Measurements from ENCODE around the gene KLC1. TPM values are rescaled to one million over a fixed set of nuclear protein-coding genes. Genes with fewer than 3 reads are reported as not detected.

Gene KLC1
- total RNA-seq, 4 donors from 2014 or later: 205 to 427 (median 291) TPM

DNA sequence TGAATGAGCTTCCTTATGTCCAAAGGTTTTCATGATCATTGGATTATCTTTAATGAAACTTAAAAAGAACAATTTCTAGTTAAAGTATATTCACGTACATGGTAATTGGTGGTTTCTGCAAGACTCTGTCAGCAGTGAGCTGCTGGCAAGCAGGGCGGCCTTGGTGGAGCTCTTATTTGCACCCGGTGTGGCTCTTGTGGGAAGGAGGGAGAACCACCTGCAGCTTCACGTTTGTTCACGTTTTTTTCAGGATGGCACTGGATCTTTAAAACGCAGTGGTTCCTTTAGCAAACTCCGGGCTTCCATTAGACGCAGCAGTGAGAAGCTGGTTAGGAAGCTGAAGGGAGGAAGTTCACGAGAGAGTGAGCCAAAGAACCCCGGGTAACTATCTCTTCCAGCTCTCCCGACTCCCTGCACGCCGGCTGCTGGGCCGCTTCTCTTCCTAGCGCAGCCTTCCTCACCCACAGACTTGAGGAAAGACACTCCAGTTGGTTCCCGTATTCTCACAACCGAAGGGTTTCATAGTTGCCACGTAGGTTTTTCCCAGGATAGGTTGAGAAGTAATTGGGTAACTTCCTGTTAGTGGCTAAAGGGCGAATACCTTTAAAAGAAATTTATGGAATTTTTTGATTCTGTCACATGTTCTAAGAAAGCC lies 57.9 kb downstream of the KLC1 start:
- Histone ChIP-seq H3K27ac (no peak overlapping the region), H3K4me3 (no peak overlapping the region), H3K4me1 (peaks cover 0 to 6% (median 0%) of the 10 kb centered on the region in 4 donors), H3K27me3 (no peaks in the 10 kb centered on the region), H3K36me3 (peaks cover 0 to 46% (median 22%) of the 10 kb centered on the region in 4 donors), H3K9me3 (no peaks in the 10 kb centered on the region)
- intact Hi-C loops (cut with DNase I; ENCODE audit: low total_unique reads): no loop called here
- TF ChIP-seq, protein P1, sequence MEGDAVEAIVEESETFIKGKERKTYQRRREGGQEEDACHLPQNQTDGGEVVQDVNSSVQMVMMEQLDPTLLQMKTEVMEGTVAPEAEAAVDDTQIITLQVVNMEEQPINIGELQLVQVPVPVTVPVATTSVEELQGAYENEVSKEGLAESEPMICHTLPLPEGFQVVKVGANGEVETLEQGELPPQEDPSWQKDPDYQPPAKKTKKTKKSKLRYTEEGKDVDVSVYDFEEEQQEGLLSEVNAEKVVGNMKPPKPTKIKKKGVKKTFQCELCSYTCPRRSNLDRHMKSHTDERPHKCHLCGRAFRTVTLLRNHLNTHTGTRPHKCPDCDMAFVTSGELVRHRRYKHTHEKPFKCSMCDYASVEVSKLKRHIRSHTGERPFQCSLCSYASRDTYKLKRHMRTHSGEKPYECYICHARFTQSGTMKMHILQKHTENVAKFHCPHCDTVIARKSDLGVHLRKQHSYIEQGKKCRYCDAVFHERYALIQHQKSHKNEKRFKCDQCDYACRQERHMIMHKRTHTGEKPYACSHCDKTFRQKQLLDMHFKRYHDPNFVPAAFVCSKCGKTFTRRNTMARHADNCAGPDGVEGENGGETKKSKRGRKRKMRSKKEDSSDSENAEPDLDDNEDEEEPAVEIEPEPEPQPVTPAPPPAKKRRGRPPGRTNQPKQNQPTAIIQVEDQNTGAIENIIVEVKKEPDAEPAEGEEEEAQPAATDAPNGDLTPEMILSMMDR (IDR thresholded peaks at IDR 0.05): no peak
- TF ChIP-seq EP300 (IDR thresholded peaks at IDR 0.05; ENCODE audit: low read depth) (no peak), POLR2AphosphoS5 (IDR thresholded peaks at IDR 0.05) (no peak), POLR2A (IDR thresholded peaks at IDR 0.05) (no peak)
- DNase-seq: no peak
- in situ Hi-C loops (cut with MboI; ENCODE audit: low pct_ligation_motif_present in 1 of 4, low pct_unique_long_range_greater_than_20kb in 1 of 4, low sequenced_read_pairs in 3 of 4): no loop called here
- WGBS, 2 donors (ENCODE audit: low coverage in 1 of 2): 86% methylated on average over 1 to 19 of the region's 19 CpGs

DNA sequence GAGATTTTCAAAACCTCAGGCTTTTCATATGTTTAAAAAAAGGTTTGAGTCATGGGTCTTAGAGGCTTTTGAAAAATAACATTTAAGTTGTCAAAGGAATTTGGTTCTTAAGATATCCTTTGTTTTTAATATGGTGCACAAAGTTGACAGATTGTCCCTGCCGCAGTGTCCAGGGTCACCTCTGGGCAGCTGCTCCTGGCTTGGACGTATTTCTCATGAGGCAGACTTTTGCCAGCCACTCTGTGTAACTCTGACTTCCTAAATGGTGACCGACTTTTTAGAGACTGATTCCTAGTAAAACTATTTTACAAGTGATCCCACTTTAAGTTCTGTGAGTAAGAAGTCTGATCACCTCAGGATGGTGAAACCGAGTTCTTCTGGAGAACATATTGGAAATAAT lies 58.7 kb downstream of the KLC1 start:
- in situ Hi-C loops (cut with MboI; ENCODE audit: low pct_ligation_motif_present in 1 of 4, low pct_unique_long_range_greater_than_20kb in 1 of 4, low sequenced_read_pairs in 3 of 4) (no loop called here), intact Hi-C loops (cut with DNase I; ENCODE audit: low total_unique reads) (no loop called here)
- Histone ChIP-seq H3K9me3 (no peaks in the 10 kb centered on the region), H3K27me3 (no peaks in the 10 kb centered on the region), H3K4me1 (peaks cover 0 to 6% (median under 1%) of the 10 kb centered on the region in 4 donors), H3K27ac (no peak overlapping the region), H3K4me3 (no peak overlapping the region), H3K36me3 (peaks cover 0 to 39% (median 19%) of the 10 kb centered on the region in 4 donors)
- no peak for DNase-seq
- TF ChIP-seq EP300 (IDR thresholded peaks at IDR 0.05; ENCODE audit: low read depth) (no peak), POLR2AphosphoS5 (IDR thresholded peaks at IDR 0.05) (no peak), POLR2A (IDR thresholded peaks at IDR 0.05) (no peak)
- TF ChIP-seq, protein P1 (IDR thresholded peaks at IDR 0.05): no peak
- 92 to 96% methylated on average over 3 to 4 of the region's 4 CpGs for WGBS, 2 donors (ENCODE audit: low coverage in 1 of 2)

DNA sequence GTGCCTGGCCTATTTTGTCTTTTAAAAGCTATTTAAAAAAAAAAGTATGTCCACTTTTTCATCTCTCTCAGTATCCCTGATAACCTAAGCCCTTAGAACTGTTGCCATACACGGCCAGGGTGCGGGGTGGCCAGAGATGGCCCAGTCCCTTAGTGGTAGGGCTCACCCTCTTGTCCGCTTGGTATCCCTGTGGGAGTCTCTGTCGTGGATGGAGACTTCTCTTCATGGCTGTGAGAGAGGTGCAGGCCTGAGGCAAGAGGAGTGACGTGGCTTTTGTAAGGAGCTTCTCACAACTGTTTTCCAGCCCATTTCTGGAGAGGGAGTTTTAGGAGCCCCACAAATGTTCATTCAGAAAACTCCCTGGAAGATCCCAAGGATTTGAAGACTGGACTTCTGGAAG lies 59.4 kb downstream of the KLC1 start:
- peaks cover 0 to 33% (median 16%) of the 10 kb centered on the region in 4 donors for H3K36me3 ChIP-seq
- no peak overlapping the region for H3K27ac ChIP-seq
- H3K27me3 ChIP-seq: no peaks in the 10 kb centered on the region

More for the DNA sequence above, 59.4 kb downstream of the KLC1 start:
- Histone ChIP-seq H3K9me3 (no peaks in the 10 kb centered on the region), H3K4me3 (no peak overlapping the region), H3K4me1 (peaks cover 0 to 11% (median 8%) of the 10 kb centered on the region in 4 donors)
- no peak for DNase-seq
- in situ Hi-C loops (cut with MboI; ENCODE audit: low pct_ligation_motif_present in 1 of 4, low pct_unique_long_range_greater_than_20kb in 1 of 4, low sequenced_read_pairs in 3 of 4) (no loop called here), intact Hi-C loops (cut with DNase I; ENCODE audit: low total_unique reads) (no loop called here)
- 90% methylated on average over 5 of the region's 5 CpGs; no CpG with 5 or more reads in 1 of the 2 donors for WGBS, 2 donors (ENCODE audit: low coverage in 1 of 2)
- TF ChIP-seq POLR2A (IDR thresholded peaks at IDR 0.05) (no peak), EP300 (IDR thresholded peaks at IDR 0.05; ENCODE audit: low read depth) (no peak)
- TF ChIP-seq, protein P1 (IDR thresholded peaks at IDR 0.05): no peak

All from transverse colon (tissue), 4 donors.